Cerebellar nuclear complex (tissue), 1 donor: ENCODE results near the gene NUBP1.
"Not testable (repeated sequence)": the region's sequence is repeated elsewhere in the genome, so short reads cannot be mapped to it uniquely, and the experiment has no call there.

Source experiments
- DNase-seq, 2 experiments: peaks; one replicate each; lab custom pipeline; 2025; lab: John Stamatoyannopoulos, UW

The NUBP1 gene

GRCh38 chr16:10751291-10751697 is 7.7 kb downstream of the NUBP1 start:
- no peak for DNase-seq

- DNase-seq, result no peak
These were observed 9.3 kb downstream of the NUBP1 start for GRCh38 chr16:10752843-10753523.

GRCh38 chr16:10753670-10754069 is 10.0 kb downstream of the NUBP1 start:
- no peak for DNase-seq

GRCh38 chr16:10754941-10755340 is 11.3 kb downstream of the NUBP1 start:
- DNase-seq, result no peak

- no peak for DNase-seq
These were observed 12.9 kb downstream of the NUBP1 start for GRCh38 chr16:10756574-10756973.

- DNase-seq, result no peak
These were observed 17.2 kb downstream of the NUBP1 start for GRCh38 chr16:10760858-10761257.

- DNase-seq, result no peak
These were observed 17.7 kb downstream of the NUBP1 start for GRCh38 chr16:10761373-10761772.

GRCh38 chr16:10762336-10763016 is 18.8 kb downstream of the NUBP1 start:
- no peak for DNase-seq

GRCh38 chr16:10763456-10763855 is 19.8 kb downstream of the NUBP1 start:
- DNase-seq, result no peak

GRCh38 chr16:10765772-10766171 is 22.1 kb downstream of the NUBP1 start:
- DNase-seq, result no peak

- no peak for DNase-seq
These were observed 23.5 kb downstream of the NUBP1 start for GRCh38 chr16:10767127-10767526.

- DNase-seq, result no peak
These were observed 25.7 kb downstream of the NUBP1 start for GRCh38 chr16:10769381-10769780.

- DNase-seq, result no peak
These were observed 27.3 kb downstream of the NUBP1 start for GRCh38 chr16:10770907-10771306.

- DNase-seq, result no peak
These were observed 32.6 kb downstream of the NUBP1 start for GRCh38 chr16:10776280-10776679.

GRCh38 chr16:10776923-10777322 is 33.3 kb downstream of the NUBP1 start:
- not testable (repeated sequence) for DNase-seq

- DNase-seq, result no peak
These were observed 33.7 kb downstream of the NUBP1 start for GRCh38 chr16:10777356-10777755.

- not testable (repeated sequence) for DNase-seq
These were observed 36.3 kb downstream of the NUBP1 start for GRCh38 chr16:10779908-10780307.

GRCh38 chr16:10780628-10781027 is 37.0 kb downstream of the NUBP1 start:
- DNase-seq, result no peak

GRCh38 chr16:10782628-10783027 is 39.0 kb downstream of the NUBP1 start:
- no peak for DNase-seq

- no peak for DNase-seq
These were observed 43.7 kb downstream of the NUBP1 start for GRCh38 chr16:10787304-10787703.

- not testable (repeated sequence) for DNase-seq
These were observed 45.0 kb downstream of the NUBP1 start for GRCh38 chr16:10788630-10789029.

- DNase-seq, result no peak
These were observed 47.4 kb downstream of the NUBP1 start for GRCh38 chr16:10791048-10791447.

GRCh38 chr16:10799736-10800135 is 56.1 kb downstream of the NUBP1 start:
- DNase-seq, result no peak

GRCh38 chr16:10805334-10805733 is 61.7 kb downstream of the NUBP1 start:
- DNase-seq, result no peak
